ENCODE measurements around the gene IL32. TPM values are rescaled to one million over a fixed set of nuclear protein-coding genes. Genes with fewer than 3 reads are reported as not detected.
A peak's percentile ranks its signal among the peaks of the same experiment; 100 is the strongest.

IL32 gene
- total RNA-seq, 1 donor from 2014 or later = 773 TPM

DNA sequence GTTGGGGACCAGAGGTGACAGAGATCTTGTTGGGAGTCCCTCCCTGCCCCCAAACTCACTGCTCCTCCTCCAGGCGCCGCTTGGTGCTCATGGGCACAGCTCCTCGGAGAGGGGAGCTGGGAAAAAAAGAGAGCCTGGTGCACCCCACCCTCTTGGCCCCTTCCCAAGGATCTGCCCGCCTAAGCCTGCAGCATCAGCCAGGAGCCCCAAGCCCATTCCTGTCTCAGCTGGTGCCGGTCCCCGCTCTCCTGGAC is 42.1 kb upstream of the IL32 start:
- Mint-ChIP-seq H3K36me3 (ENCODE audit: low read depth) (peaks cover 28% of the 10 kb centered on the region), H3K4me3 (ENCODE audit: low read depth) (peak overlapping the region; percentile 87), H3K27ac (peak overlapping the region; percentile 90), H3K27me3 (ENCODE audit: low read depth) (peaks cover 7% of the 10 kb centered on the region), H3K4me1 (ENCODE audit: low read depth) (peaks cover 37% of the 10 kb centered on the region), H3K9me3 (no peaks in the 10 kb centered on the region)
- intact Hi-C loops (cut with micrococcal nuclease) = loop anchor here (2.0 to 10.0 kb wide), 3 partner anchors 41 to 119 kb away; partner anchors contain the start of gene PKMYT1
- DNase-seq (ENCODE audit: low spot score) = no peak

DNA sequence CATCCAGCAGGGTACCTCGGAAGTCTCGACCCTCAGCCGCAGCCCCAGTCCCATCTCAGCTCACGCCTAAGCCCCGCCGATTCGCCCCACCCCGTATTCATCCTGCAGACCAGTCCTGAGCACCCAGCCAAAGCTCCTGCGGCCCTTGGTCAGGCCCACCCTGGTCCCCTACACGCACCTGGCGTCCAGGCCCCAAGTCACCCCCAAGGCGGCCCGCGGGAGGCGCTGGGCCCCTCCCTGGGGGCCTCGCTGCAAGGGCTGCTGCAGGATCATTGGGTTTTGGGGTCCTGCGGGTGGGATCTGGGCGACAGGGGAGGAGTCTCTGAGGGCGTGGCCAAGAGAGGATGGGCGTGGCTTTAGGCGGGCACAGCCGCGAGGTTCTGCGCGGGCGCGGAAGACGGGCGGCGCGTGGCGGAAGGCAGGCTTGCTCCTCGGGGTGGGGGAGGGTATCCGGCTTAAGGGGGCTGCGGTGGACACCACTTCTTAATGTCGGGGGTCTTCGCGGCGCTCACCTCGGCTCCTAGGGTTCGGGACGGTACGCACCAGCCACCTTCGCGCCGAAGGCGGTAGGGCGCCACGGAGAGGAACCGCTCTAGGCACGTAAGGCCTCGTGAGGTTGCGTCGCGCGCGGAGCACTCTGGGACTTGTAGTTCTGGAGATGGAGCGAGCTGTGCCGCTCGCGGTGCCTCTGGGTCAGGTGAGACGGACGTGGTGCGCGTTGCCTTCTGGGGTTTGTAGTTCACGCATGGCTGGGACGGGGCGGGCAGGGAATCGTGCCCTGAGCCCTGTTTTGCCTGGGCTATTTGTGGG is 41.6 kb upstream of the IL32 start, which contains the start of the genes HCFC1R1 and THOC6:
HCFC1R1 (minus strand) TSS at position 274 of the 810 bp plus-strand sequence; CDS start at position 273, 1 bp downstream.
THOC6 (plus strand) TSS at position 367 of the 810 bp plus-strand sequence; CDS start at position 659, 292 bp downstream.
- Mint-ChIP-seq H3K27me3 (ENCODE audit: low read depth) (peaks cover 3% of the 10 kb centered on the region), H3K4me3 (ENCODE audit: low read depth) (peak within 1 kb of the TSS; percentile 87), H3K4me1 (ENCODE audit: low read depth) (peaks cover 39% of the 10 kb centered on the region), H3K36me3 (ENCODE audit: low read depth) (peaks cover 28% of the 10 kb centered on the region), H3K27ac (peak within 1 kb of the TSS; percentile 90), H3K9me3 (no peaks in the 10 kb centered on the region)
- intact Hi-C loops (cut with micrococcal nuclease) = loop anchor here (2.0 to 10.0 kb wide), 3 partner anchors 42 to 119 kb away; partner anchors contain the start of gene PKMYT1
- peak; percentile 95 for DNase-seq (ENCODE audit: low spot score)

DNA sequence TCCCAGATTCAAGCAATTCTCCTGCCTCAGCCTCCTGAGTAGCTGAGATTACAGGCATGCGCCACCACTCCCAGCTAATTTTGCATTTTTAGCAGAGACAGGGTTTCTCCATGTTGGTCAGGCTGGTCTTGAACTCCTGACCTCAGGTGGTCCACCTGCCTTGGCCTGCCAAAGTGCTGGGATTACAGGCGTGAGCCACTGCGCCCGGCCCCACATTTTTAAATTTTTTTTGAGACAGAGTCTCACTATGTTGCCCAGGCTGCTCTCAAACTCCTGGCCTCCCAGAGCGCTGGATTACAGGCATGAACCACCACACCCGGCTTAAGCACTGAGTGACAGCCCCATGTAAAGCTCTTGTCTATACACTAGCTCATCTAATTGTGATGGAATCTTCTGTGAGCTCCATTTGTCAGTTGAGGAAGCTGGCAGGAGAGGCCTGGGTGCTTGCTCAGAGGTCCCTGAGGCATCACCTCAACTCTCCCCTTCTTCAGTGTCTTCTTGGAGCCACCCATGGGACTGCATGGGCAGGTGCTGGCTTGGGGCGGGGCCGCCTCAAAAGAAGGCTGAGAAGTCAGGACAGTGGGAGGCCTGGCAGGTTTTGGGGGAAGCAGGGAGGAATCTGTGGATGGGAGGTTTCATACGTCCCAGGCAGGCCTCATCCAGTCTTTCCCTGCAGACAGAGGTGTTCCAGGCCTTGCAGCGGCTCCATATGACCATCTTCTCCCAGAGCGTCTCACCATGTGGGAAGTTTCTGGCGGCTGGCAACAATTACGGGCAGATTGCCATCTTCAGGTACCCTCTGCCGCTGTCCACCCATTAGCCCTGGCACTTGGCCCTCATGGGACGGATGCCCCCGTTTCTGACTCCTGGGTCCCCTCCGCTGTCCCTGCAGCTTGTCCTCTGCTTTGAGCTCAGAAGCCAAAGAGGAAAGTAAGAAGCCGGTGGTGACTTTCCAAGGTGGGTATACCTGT is 40.1 kb upstream of the IL32 start:
- DNase-seq (ENCODE audit: low spot score) = no peak
- Mint-ChIP-seq H3K4me1 (ENCODE audit: low read depth) (peaks cover 45% of the 10 kb centered on the region), H3K4me3 (ENCODE audit: low read depth) (peak overlapping the region; percentile 21), H3K27ac (no peak overlapping the region), H3K9me3 (no peaks in the 10 kb centered on the region), H3K36me3 (ENCODE audit: low read depth) (peaks cover 28% of the 10 kb centered on the region), H3K27me3 (ENCODE audit: low read depth) (peaks cover 5% of the 10 kb centered on the region)
- intact Hi-C loops (cut with micrococcal nuclease) = loop anchor here (10.0 kb wide), 1 partner anchor 99 kb away; no protein-coding TSS in a partner anchor

DNA sequence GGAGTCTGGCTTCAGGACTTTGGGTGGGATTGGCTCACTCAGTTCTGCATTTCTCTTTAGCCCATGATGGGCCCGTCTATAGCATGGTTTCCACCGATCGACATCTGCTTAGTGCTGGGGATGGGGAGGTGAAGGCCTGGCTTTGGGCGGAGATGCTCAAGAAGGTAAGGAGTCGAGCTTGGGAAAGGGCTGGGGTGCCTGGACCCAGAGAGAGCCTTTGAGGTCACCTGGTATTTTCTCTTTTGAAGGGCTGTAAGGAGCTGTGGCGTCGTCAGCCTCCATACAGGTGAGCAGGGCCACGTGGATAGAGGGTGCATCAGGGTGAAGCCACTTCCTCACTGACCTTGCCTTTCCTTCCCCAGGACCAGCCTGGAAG is 39.4 kb upstream of the IL32 start:
- peaks cover 28% of the 10 kb centered on the region for H3K36me3 Mint-ChIP-seq (ENCODE audit: low read depth)
- peaks cover 45% of the 10 kb centered on the region for H3K4me1 Mint-ChIP-seq (ENCODE audit: low read depth)
- no peak overlapping the region for H3K27ac Mint-ChIP-seq
- intact Hi-C loops (cut with micrococcal nuclease) = loop anchor here (10.0 kb wide), 1 partner anchor 99 kb away; no protein-coding TSS in a partner anchor
- peaks cover 6% of the 10 kb centered on the region for H3K27me3 Mint-ChIP-seq (ENCODE audit: low read depth)
- H3K4me3 Mint-ChIP-seq (ENCODE audit: low read depth) = no peak overlapping the region
- DNase-seq (ENCODE audit: low spot score) = no peak
- no peaks in the 10 kb centered on the region for H3K9me3 Mint-ChIP-seq

DNA sequence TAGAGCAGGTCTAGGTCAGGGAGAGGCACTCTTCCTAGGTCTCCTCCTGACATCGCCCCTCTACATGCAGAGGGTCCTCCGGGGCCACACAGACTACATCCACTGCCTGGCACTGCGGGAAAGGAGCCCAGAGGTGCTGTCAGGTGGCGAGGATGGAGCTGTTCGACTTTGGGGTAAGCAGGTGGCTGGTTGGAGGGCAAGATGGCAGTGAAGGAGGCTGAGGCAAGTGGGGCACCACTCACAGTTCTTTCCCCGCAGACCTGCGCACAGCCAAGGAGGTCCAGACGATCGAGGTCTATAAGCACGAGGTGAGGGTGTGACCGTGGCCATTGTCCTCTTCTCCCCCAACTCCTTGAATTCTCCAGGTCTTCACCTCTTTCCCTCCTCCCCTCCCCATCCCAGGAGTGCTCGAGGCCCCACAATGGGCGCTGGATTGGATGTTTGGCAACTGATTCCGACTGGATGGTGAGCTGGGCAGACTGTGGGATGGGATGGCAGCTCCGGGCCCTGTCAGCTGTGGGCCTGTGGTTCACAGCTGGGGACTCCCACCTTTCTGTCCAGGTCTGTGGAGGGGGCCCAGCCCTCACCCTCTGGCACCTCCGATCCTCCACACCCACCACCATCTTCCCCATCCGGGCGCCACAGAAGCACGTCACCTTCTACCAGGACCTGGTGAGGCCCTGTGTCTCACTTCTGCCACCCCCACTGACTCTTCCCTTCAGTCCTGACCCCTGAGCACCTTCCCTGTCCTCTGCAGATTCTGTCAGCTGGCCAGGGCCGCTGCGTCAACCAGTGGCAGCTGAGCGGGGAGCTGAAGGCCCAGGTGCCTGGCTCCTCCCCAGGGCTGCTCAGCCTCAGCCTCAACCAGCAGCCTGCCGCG is 38.6 kb upstream of the IL32 start:
- no peak overlapping the region for H3K27ac Mint-ChIP-seq
- H3K4me1 Mint-ChIP-seq (ENCODE audit: low read depth) = peaks cover 38% of the 10 kb centered on the region
- H3K4me3 Mint-ChIP-seq (ENCODE audit: low read depth) = no peak overlapping the region
- no peak for DNase-seq (ENCODE audit: low spot score)
- no peaks in the 10 kb centered on the region for H3K9me3 Mint-ChIP-seq
- intact Hi-C loops (cut with micrococcal nuclease) = loop anchor here (10.0 kb wide), 1 partner anchor 98 kb away; no protein-coding TSS in a partner anchor
- H3K36me3 Mint-ChIP-seq (ENCODE audit: low read depth) = peaks cover 28% of the 10 kb centered on the region
- H3K27me3 Mint-ChIP-seq (ENCODE audit: low read depth) = peaks cover 7% of the 10 kb centered on the region

DNA sequence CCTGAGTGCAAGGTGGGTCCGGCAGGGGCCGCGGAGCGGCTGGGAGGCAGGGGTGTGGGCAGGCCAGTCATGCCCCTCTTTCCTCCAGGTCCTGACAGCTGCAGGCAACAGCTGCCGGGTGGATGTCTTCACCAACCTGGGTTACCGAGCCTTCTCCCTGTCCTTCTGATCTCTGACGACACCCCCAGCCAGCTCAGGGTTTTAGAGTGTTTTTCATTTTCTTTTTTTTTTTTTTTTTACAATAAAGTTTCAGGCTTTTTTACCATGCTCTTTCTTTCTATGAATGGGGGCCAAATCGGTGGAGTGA is 38.0 kb upstream of the IL32 start:
- Mint-ChIP-seq H3K4me1 (ENCODE audit: low read depth) (peaks cover 32% of the 10 kb centered on the region), H3K27me3 (ENCODE audit: low read depth) (peaks cover 10% of the 10 kb centered on the region), H3K36me3 (ENCODE audit: low read depth) (peaks cover 28% of the 10 kb centered on the region), H3K27ac (no peak overlapping the region), H3K4me3 (ENCODE audit: low read depth) (no peak overlapping the region), H3K9me3 (no peaks in the 10 kb centered on the region)
- intact Hi-C loops (cut with micrococcal nuclease) = loop anchor here (10.0 kb wide), 1 partner anchor 97 kb away; no protein-coding TSS in a partner anchor
- DNase-seq (ENCODE audit: low spot score) = no peak

DNA sequence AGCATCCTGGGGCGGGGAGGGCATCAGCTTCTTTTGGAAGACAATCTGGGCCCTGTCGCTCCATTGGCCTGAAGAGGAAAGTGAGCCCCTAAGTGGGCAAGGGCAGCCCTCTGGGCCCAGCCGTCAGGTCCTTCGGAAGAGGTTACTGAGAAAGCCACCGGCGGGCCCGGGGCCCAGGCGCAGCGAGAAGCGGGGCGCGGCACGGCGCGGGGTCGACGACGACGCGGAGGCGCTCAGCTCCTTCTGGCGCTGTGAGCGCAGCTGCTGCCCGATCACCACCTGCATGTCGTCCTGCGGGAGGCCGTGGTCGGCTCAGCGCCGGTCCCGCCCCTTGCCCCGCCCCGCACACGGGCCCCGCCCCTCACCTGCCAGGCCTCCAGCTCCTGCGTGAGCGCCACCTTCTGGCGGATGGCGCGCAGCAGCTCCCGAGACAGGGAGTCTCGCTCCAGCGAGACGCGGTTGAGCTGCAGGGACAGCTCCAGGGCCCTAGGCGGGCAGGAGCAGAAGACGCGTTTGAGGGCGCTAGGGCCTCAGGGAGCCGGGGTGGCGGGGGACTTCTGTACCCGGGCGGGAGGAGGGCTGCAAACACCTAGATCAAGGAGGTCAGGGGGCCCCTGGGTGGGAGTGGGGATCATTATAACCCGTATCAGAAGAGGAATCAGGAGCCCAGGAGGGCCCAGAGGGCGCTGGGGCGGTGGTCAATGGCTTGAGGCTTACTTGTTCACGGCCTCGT is 37.3 kb upstream of the IL32 start:
- Mint-ChIP-seq H3K27me3 (ENCODE audit: low read depth) (peaks cover 16% of the 10 kb centered on the region), H3K9me3 (no peaks in the 10 kb centered on the region), H3K4me1 (ENCODE audit: low read depth) (peaks cover 28% of the 10 kb centered on the region), H3K4me3 (ENCODE audit: low read depth) (peak overlapping the region; percentile 66), H3K27ac (no peak overlapping the region), H3K36me3 (ENCODE audit: low read depth) (peaks cover 28% of the 10 kb centered on the region)
- intact Hi-C loops (cut with micrococcal nuclease) = loop anchor here (10.0 kb wide), 1 partner anchor 97 kb away; no protein-coding TSS in a partner anchor
- DNase-seq (ENCODE audit: low spot score) = peak; percentile 79

DNA sequence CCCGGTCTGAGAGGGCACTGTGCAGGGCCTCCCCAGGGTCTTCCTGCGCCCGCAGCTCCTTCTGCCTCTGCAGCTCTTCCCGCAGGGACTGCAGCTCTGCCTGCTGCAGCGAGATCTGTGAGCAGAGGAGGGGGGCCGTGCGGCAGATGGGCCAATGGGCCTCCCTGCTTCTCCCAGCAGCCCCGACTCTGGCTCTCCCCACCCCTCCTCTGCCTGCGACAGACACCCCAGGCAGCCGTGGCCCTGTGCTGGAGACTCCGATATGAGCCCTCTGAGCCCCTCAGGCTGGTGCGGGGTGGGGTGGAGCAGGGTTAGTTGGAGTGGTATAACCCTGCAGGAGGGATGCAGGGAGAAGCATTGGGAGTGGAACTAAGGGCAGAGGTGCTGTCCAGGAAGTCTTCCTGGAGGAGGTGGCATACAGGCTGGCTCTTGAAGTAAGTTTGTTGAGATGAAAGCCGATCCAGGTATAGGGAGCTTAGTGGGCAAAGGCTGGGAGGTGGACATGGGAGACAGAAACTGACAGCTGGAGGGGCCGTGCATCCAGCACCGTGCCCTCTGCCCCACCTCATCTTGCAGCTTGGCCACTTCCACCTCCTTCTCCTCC is 36.6 kb upstream of the IL32 start:
- H3K4me1 Mint-ChIP-seq (ENCODE audit: low read depth) = peaks cover 25% of the 10 kb centered on the region
- intact Hi-C loops (cut with micrococcal nuclease) = loop anchor here (10.0 kb wide), 1 partner anchor 96 kb away; no protein-coding TSS in a partner anchor
- no peak overlapping the region for H3K27ac Mint-ChIP-seq
- H3K36me3 Mint-ChIP-seq (ENCODE audit: low read depth) = peaks cover 28% of the 10 kb centered on the region
- no peaks in the 10 kb centered on the region for H3K9me3 Mint-ChIP-seq
- no peak for DNase-seq (ENCODE audit: low spot score)
- peaks cover 23% of the 10 kb centered on the region for H3K27me3 Mint-ChIP-seq (ENCODE audit: low read depth)
- H3K4me3 Mint-ChIP-seq (ENCODE audit: low read depth) = peak overlapping the region; percentile 66

DNA sequence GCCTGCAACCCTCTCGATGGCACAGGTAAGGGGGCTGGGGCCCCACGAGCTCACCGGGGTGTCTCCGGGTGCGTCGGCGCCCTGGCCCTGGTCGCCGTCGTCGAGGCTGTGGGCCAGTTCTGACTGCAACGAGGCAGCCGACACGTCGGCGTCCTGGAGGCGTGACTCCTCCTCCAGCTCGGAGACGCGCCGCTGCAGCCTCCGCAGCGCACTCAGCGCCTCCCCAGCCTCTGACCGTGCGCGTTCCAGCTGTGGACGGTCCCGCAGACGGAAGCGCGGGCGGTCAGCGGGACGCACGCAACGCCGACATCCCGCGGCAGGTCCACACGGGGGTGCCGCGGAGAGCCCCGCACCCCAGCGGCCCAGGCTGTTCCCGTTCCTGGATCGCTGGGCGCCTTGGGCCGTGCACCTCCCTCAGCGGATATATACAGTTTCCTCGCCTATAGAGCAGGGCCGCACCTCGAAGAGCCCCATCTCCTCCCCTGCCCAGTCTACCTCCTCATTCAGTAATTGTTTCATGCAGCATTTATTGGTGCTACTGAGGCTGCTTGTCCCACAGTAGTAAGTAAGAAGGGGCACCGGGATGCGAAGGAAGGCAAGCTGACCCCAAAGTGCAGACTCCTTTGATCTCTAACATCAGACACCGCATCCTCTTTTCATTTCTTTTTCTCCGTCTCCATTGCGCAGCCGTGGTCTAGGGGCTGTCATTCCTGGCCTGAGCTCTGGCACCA is 35.8 kb upstream of the IL32 start:
- peaks cover 27% of the 10 kb centered on the region for H3K27me3 Mint-ChIP-seq (ENCODE audit: low read depth)
- H3K36me3 Mint-ChIP-seq (ENCODE audit: low read depth) = peaks cover 25% of the 10 kb centered on the region
- DNase-seq (ENCODE audit: low spot score) = peak; percentile 52
- peak overlapping the region; percentile 49 for H3K27ac Mint-ChIP-seq
- intact Hi-C loops (cut with micrococcal nuclease) = loop anchor here (2.0 to 10.0 kb wide), 3 partner anchors 15 to 138 kb away; no protein-coding TSS in a partner anchor
- H3K9me3 Mint-ChIP-seq = no peaks in the 10 kb centered on the region
- H3K4me3 Mint-ChIP-seq (ENCODE audit: low read depth) = peak overlapping the region; percentile 66
- peaks cover 23% of the 10 kb centered on the region for H3K4me1 Mint-ChIP-seq (ENCODE audit: low read depth)

DNA sequence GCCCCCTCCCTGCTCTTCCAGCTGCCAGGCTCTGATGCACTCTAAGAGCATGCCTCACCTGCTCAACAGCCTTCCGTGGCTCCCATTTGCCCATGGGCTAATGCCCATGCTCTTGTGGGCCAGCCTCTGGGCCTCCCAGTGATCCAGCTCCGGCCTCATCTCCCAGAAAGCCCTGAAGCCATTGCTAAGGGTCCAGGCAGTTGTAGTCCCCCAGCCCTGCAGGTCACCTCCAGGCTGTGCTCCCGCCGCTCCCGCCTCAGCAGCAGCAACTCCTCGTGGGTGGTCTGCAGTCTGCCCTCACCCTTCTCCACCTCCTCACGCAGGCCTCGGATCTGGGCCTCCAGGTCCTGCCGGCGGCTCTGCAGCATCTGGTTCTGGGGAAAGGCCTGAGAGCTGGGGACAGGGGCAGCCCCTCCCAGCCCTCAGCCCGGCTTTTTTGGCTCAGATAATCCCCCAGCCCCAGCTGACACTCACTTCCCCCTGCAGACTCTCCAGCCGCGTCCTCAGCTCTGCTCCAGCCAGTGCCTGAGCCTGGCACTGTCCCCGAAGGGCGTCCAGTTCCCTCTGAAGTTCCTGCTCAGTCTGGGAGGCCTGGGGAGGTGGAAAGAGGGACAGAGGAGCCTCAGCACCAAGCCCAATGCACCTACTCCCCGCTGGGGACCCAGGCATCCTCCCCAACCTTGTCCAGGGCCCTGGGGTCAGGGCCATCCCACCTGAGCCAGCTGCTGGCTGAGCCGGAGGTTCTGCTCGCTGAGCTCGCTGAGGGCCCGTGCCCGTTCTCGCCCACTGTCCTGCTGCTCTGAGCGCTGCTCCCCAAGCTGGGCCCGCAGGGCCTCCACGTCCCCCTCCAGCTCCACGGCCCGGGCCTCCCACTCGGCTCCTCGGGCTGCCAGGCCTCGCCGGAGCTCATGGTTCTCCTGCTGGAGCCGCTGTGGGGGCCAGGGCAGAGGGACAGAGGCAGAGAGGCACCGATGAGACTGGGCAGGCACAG is 34.9 kb upstream of the IL32 start:
- intact Hi-C loops (cut with micrococcal nuclease) = loop anchor here (2.0 to 5.0 kb wide), 2 partner anchors 14 to 137 kb away; no protein-coding TSS in a partner anchor
- peaks cover 35% of the 10 kb centered on the region for H3K27me3 Mint-ChIP-seq (ENCODE audit: low read depth)

More for the DNA sequence above, 34.9 kb upstream of the IL32 start:
- Mint-ChIP-seq H3K4me3 (ENCODE audit: low read depth) (peak overlapping the region; percentile 40), H3K36me3 (ENCODE audit: low read depth) (peaks cover 22% of the 10 kb centered on the region), H3K9me3 (no peaks in the 10 kb centered on the region), H3K27ac (no peak overlapping the region), H3K4me1 (ENCODE audit: low read depth) (peaks cover 21% of the 10 kb centered on the region)
- no peak for DNase-seq (ENCODE audit: low spot score)

All from activated T-helper 2 cell treated with anti-CD3 and anti-CD28 coated beads, Interferon-gamma antibody, Interleukin-2, Interleukin-4, amounts not matched to agents 10 μg/mL and 5 μg/mL and 100 μg/mL, durations not matched to agents 14 hours and 24 hours and 36 hours (primary cell).